Lower leg skin (tissue), 3 donors: ENCODE measurements around the gene ADGRG6.

Experiments used
- CTCF ChIP-seq, 3 donors: fragments of 450-650 bp; IDR thresholded peaks; one replicate each; pipeline ENCODE4 v1.5.1; 2016; ENCODE audit warnings: antibody characterized with exemption in 3 of 3, mild to moderate bottlenecking in 3 of 3, moderate library complexity in 2 of 3
- POLR2A ChIP-seq, 2 donors: fragments of 450-650 bp; IDR thresholded peaks; one replicate each; pipeline ENCODE4 v1.6.1; 2016 to 2017; ENCODE audit warnings: antibody characterized with exemption in 2 of 2, mild to moderate bottlenecking in 1 of 2, moderate library complexity in 1 of 2

GRCh38 chr6:142297996-142298753 lies 3.6 kb upstream of the ADGRG6 start:
- TF ChIP-seq POLR2A (IDR thresholded peaks at IDR 0.05) (no peak), CTCF (IDR thresholded peaks at IDR 0.05) (no peak)
